Measurements from ENCODE around the gene CCDC80.

CCDC80 gene

DNA sequence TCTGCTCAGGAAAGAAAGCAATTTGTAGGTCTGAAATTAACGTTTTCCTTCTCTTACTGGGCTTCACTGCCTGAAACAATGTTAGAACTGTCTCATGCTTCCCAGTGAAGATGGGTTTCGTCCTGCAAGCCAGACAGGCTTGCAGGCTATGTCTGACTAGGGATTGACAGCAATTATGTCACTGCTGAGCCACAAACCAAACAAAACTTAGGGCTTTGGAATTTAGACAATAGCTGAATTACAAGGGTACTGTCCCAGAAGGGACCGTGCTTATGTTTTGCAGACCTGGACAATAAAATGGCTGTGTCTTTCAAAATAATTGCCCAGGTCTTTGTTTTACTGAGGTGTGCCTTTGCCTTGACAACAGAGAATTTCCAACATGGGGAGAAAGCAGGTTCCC, 46.3 kb upstream of the CCDC80 start:
- no peak overlapping the region for H3K27ac ChIP-seq
- TF ChIP-seq, protein P1, sequence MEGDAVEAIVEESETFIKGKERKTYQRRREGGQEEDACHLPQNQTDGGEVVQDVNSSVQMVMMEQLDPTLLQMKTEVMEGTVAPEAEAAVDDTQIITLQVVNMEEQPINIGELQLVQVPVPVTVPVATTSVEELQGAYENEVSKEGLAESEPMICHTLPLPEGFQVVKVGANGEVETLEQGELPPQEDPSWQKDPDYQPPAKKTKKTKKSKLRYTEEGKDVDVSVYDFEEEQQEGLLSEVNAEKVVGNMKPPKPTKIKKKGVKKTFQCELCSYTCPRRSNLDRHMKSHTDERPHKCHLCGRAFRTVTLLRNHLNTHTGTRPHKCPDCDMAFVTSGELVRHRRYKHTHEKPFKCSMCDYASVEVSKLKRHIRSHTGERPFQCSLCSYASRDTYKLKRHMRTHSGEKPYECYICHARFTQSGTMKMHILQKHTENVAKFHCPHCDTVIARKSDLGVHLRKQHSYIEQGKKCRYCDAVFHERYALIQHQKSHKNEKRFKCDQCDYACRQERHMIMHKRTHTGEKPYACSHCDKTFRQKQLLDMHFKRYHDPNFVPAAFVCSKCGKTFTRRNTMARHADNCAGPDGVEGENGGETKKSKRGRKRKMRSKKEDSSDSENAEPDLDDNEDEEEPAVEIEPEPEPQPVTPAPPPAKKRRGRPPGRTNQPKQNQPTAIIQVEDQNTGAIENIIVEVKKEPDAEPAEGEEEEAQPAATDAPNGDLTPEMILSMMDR (conservative IDR thresholded peaks at IDR 0.05): no peak

DNA sequence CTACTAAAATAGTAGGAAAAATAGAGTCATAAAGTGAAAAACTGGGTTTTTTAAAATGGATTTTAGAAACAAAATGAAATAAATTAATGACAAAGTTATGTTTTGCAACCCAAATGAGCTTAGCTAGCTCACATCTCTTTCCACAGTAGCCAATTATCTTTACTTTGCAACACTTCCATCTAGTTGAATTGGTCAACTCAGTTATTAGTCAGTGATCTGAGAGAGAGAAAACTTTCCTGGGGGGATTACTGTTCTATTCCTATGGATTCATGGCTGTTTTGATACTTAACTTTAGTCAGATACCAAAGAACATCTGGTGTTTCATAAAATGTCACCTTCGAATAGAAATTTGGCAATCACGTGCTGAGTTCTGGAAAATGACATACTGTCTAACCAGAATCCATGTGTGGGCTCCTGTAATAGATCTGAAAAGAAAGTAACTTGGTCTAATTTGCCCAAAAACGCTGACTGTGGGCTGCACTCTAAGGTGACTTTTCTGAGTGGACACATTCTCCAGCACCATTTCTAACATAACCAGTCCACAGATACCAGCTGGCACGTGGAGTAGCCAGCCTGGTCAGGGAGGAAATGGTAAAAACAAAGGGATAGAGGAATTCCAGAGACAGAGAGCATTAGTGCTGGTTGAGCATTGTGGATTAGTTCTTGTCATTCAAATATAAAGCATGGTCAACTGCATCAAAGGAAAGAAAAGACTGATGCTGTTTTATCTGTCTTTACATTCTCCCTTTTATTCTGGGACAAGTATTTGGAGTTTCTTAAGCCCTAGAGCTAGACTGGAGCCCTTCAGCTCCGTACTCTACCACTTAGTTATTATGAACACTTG, 45.2 kb upstream of the CCDC80 start:
- H3K27ac ChIP-seq: no peak overlapping the region
- TF ChIP-seq, protein P1 (conservative IDR thresholded peaks at IDR 0.05): no peak

- TF ChIP-seq, protein P1 (conservative IDR thresholded peaks at IDR 0.05): no peak
- no peak overlapping the region for H3K27ac ChIP-seq
Measured at GRCh38 chr3:112685420-112685819, 44.5 kb upstream of the CCDC80 start.

DNA sequence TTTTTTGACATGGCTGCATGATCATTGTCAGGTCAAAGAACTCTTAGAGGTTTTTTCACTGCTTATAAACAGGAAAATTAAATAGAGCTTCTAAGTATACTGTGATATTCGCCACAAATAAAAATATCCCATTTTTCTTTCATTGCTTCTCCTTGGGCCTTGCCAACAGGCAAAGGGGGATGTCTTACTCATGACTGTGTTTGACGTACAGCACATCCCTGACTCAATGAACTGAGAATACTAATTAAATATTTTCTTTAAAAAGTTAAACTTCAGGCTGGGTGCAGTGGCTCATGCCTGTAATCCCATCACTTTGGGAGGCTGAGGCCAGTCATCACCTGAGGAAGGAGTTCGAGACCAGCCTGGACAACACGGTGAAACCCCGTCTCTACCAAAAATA, 41.4 kb upstream of the CCDC80 start:
- TF ChIP-seq, protein P1 (conservative IDR thresholded peaks at IDR 0.05): no peak
- H3K27ac ChIP-seq: no peak overlapping the region

GRCh38 chr3:112681822-112682325, 40.9 kb upstream of the CCDC80 start:
- TF ChIP-seq, protein P1 (conservative IDR thresholded peaks at IDR 0.05): no peak
- H3K27ac ChIP-seq: no peak overlapping the region

- TF ChIP-seq, protein P1 (conservative IDR thresholded peaks at IDR 0.05): no peak
- H3K27ac ChIP-seq: no peak overlapping the region
Measured at GRCh38 chr3:112676659-112677234, 35.8 kb upstream of the CCDC80 start.

DNA sequence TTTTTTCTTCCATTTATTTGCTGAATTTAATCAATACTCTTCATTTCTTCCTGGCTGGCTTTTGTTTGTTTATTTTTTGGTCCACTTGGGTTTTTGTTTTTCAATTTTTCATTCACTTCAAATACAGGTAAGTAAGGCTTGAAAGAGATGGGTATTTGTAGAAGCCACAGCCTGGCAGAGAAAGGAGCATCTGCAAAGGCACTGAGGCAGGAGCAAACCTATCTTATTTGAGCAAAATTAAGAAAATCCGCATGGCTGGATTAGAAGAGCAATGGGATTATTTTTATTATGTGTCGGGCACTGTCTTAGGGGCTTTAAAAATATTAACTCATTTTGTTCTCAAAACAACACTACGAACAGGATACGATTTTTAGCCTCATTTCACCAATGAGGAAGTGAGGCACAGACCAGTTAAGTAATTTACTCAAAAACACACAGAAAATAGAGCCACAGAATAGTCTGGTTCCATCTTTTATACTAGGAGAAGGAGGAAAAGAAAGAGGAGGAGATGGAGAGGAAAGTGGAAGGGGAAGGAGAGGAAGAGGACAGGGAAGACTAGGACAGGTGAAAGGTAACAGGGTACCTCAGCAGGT, 35.1 kb upstream of the CCDC80 start:
- TF ChIP-seq, protein P1 (conservative IDR thresholded peaks at IDR 0.05): no peak

More for the DNA sequence above, 35.1 kb upstream of the CCDC80 start:
- H3K27ac ChIP-seq: no peak overlapping the region
